ENCODE measurements around the gene NACC2.

NACC2 gene

GRCh38 chr9:136025481-136025880 is 69.6 kb downstream of the NACC2 start:
- Histone ChIP-seq H3K4me2 (ENCODE audit: low read length) (no peak overlapping the region), H3K9ac (ENCODE audit: low read depth, low read length) (no peak overlapping the region), H3K36me3 (ENCODE audit: insufficient read depth, low read length) (peaks cover 26% of the 10 kb centered on the region), H3K4me1 (ENCODE audit: control insufficient read depth, insufficient read depth, low read length) (peaks cover 18% of the 10 kb centered on the region), H3K4me3 (ENCODE audit: low read length) (no peak overlapping the region), H3K27me3 (ENCODE audit: control insufficient read depth, insufficient read depth, low read length) (no peaks in the 10 kb centered on the region), H3K9me3 (replicated peaks; ENCODE audit: low read length) (no peaks in the 10 kb centered on the region)

- no peak overlapping the region for H3K4me3 ChIP-seq (ENCODE audit: low read length)
- H3K36me3 ChIP-seq (ENCODE audit: insufficient read depth, low read length) = peaks cover 26% of the 10 kb centered on the region
- H3K9me3 ChIP-seq (replicated peaks; ENCODE audit: low read length) = no peaks in the 10 kb centered on the region
- peak overlapping the region; percentile 29 for H3K9ac ChIP-seq (ENCODE audit: low read depth, low read length)
- H3K4me1 ChIP-seq (ENCODE audit: control insufficient read depth, insufficient read depth, low read length) = peaks cover 18% of the 10 kb centered on the region
- H3K27me3 ChIP-seq (ENCODE audit: control insufficient read depth, insufficient read depth, low read length) = no peaks in the 10 kb centered on the region
- no peak overlapping the region for H3K4me2 ChIP-seq (ENCODE audit: low read length)
Measured at GRCh38 chr9:136024696-136025316, 70.3 kb downstream of the NACC2 start.

GRCh38 chr9:136024286-136024685 is 70.8 kb downstream of the NACC2 start:
- Histone ChIP-seq H3K4me2 (ENCODE audit: low read length) (no peak overlapping the region), H3K4me1 (ENCODE audit: control insufficient read depth, insufficient read depth, low read length) (peaks cover 18% of the 10 kb centered on the region), H3K9ac (ENCODE audit: low read depth, low read length) (peak overlapping the region; percentile 29), H3K27me3 (ENCODE audit: control insufficient read depth, insufficient read depth, low read length) (no peaks in the 10 kb centered on the region), H3K9me3 (replicated peaks; ENCODE audit: low read length) (no peaks in the 10 kb centered on the region), H3K4me3 (ENCODE audit: low read length) (no peak overlapping the region), H3K36me3 (ENCODE audit: insufficient read depth, low read length) (peaks cover 22% of the 10 kb centered on the region)

GRCh38 chr9:136023410-136024225 is 71.5 kb downstream of the NACC2 start:
- Histone ChIP-seq H3K9me3 (replicated peaks; ENCODE audit: low read length) (no peaks in the 10 kb centered on the region), H3K4me1 (ENCODE audit: control insufficient read depth, insufficient read depth, low read length) (peaks cover 18% of the 10 kb centered on the region), H3K9ac (ENCODE audit: low read depth, low read length) (no peak overlapping the region), H3K4me3 (ENCODE audit: low read length) (no peak overlapping the region), H3K36me3 (ENCODE audit: insufficient read depth, low read length) (peaks cover 16% of the 10 kb centered on the region), H3K27me3 (ENCODE audit: control insufficient read depth, insufficient read depth, low read length) (no peaks in the 10 kb centered on the region), H3K4me2 (ENCODE audit: low read length) (no peak overlapping the region)

- Histone ChIP-seq H3K4me2 (ENCODE audit: low read length) (no peak overlapping the region), H3K36me3 (ENCODE audit: insufficient read depth, low read length) (peaks cover 11% of the 10 kb centered on the region), H3K4me1 (ENCODE audit: control insufficient read depth, insufficient read depth, low read length) (peaks cover 18% of the 10 kb centered on the region), H3K27me3 (ENCODE audit: control insufficient read depth, insufficient read depth, low read length) (no peaks in the 10 kb centered on the region), H3K4me3 (ENCODE audit: low read length) (no peak overlapping the region), H3K9ac (ENCODE audit: low read depth, low read length) (no peak overlapping the region), H3K9me3 (replicated peaks; ENCODE audit: low read length) (no peaks in the 10 kb centered on the region)
Measured at GRCh38 chr9:136022731-136023409, 72.2 kb downstream of the NACC2 start.

- H3K4me2 ChIP-seq (ENCODE audit: low read length) = no peak overlapping the region
- peaks cover 11% of the 10 kb centered on the region for H3K36me3 ChIP-seq (ENCODE audit: insufficient read depth, low read length)
- H3K27me3 ChIP-seq (ENCODE audit: control insufficient read depth, insufficient read depth, low read length) = no peaks in the 10 kb centered on the region
- H3K4me3 ChIP-seq (ENCODE audit: low read length) = no peak overlapping the region
- peaks cover 18% of the 10 kb centered on the region for H3K4me1 ChIP-seq (ENCODE audit: control insufficient read depth, insufficient read depth, low read length)
- no peaks in the 10 kb centered on the region for H3K9me3 ChIP-seq (replicated peaks; ENCODE audit: low read length)
- H3K9ac ChIP-seq (ENCODE audit: low read depth, low read length) = no peak overlapping the region
Measured at GRCh38 chr9:136021872-136022681, 73.0 kb downstream of the NACC2 start.

- no peak overlapping the region for H3K4me2 ChIP-seq (ENCODE audit: low read length)
- H3K4me3 ChIP-seq (ENCODE audit: low read length) = no peak overlapping the region
- H3K4me1 ChIP-seq (ENCODE audit: control insufficient read depth, insufficient read depth, low read length) = peaks cover 18% of the 10 kb centered on the region
- no peaks in the 10 kb centered on the region for H3K9me3 ChIP-seq (replicated peaks; ENCODE audit: low read length)
- peaks cover 11% of the 10 kb centered on the region for H3K36me3 ChIP-seq (ENCODE audit: insufficient read depth, low read length)
- no peak overlapping the region for H3K9ac ChIP-seq (ENCODE audit: low read depth, low read length)
- no peaks in the 10 kb centered on the region for H3K27me3 ChIP-seq (ENCODE audit: control insufficient read depth, insufficient read depth, low read length)
Measured at GRCh38 chr9:136021171-136021871, 73.8 kb downstream of the NACC2 start.

GRCh38 chr9:136020671-136021070 is 74.4 kb downstream of the NACC2 start:
- H3K4me1 ChIP-seq (ENCODE audit: control insufficient read depth, insufficient read depth, low read length) = peaks cover 18% of the 10 kb centered on the region
- no peak overlapping the region for H3K4me3 ChIP-seq (ENCODE audit: low read length)
- no peak overlapping the region for H3K9ac ChIP-seq (ENCODE audit: low read depth, low read length)
- peaks cover 11% of the 10 kb centered on the region for H3K36me3 ChIP-seq (ENCODE audit: insufficient read depth, low read length)
- H3K27me3 ChIP-seq (ENCODE audit: control insufficient read depth, insufficient read depth, low read length) = no peaks in the 10 kb centered on the region
- H3K9me3 ChIP-seq (replicated peaks; ENCODE audit: low read length) = no peaks in the 10 kb centered on the region
- no peak overlapping the region for H3K4me2 ChIP-seq (ENCODE audit: low read length)

GRCh38 chr9:136020206-136020605 is 74.9 kb downstream of the NACC2 start:
- Histone ChIP-seq H3K9me3 (replicated peaks; ENCODE audit: low read length) (no peaks in the 10 kb centered on the region), H3K4me1 (ENCODE audit: control insufficient read depth, insufficient read depth, low read length) (peaks cover 18% of the 10 kb centered on the region), H3K9ac (ENCODE audit: low read depth, low read length) (no peak overlapping the region), H3K36me3 (ENCODE audit: insufficient read depth, low read length) (peaks cover 11% of the 10 kb centered on the region), H3K4me2 (ENCODE audit: low read length) (no peak overlapping the region), H3K4me3 (ENCODE audit: low read length) (no peak overlapping the region), H3K27me3 (ENCODE audit: control insufficient read depth, insufficient read depth, low read length) (no peaks in the 10 kb centered on the region)

GRCh38 chr9:136019681-136020060 is 75.4 kb downstream of the NACC2 start:
- no peak overlapping the region for H3K4me3 ChIP-seq (ENCODE audit: low read length)
- H3K9me3 ChIP-seq (replicated peaks; ENCODE audit: low read length) = no peaks in the 10 kb centered on the region
- H3K36me3 ChIP-seq (ENCODE audit: insufficient read depth, low read length) = peaks cover 8% of the 10 kb centered on the region
- no peak overlapping the region for H3K4me2 ChIP-seq (ENCODE audit: low read length)
- peaks cover 13% of the 10 kb centered on the region for H3K4me1 ChIP-seq (ENCODE audit: control insufficient read depth, insufficient read depth, low read length)
- no peaks in the 10 kb centered on the region for H3K27me3 ChIP-seq (ENCODE audit: control insufficient read depth, insufficient read depth, low read length)
- H3K9ac ChIP-seq (ENCODE audit: low read depth, low read length) = no peak overlapping the region
